K562 (cell line): ENCODE measurements around the gene KLHL22. TPM values are rescaled to one million over a fixed set of nuclear protein-coding genes. Genes with fewer than 3 reads are reported as not detected.

Experiments used
- BCL6 ChIP-seq: fragments of 250-450 bp; sonication (Bioruptor Pico); IDR thresholded peaks from 2 replicates; pipeline ENCODE4 v1.4.0; 2020
- CREB1 ChIP-seq, 2 experiments: sonication (generic) in 1 of 2; formaldehyde crosslinking in 1 of 2; IDR thresholded peaks; 2 replicates each; pipeline versions ENCODE4 v1.6.1 to v1.8.0; 2012 to 2022; ENCODE audit warnings: inconsistent platforms in 1 of 2, mild to moderate bottlenecking in 1 of 2, missing genetic modification reagents in 1 of 2, moderate library complexity in 1 of 2
- L3MBTL2 ChIP-seq: fragments of 450-650 bp; IDR thresholded peaks from 2 replicates; pipeline ENCODE4 v1.6.1; 2016; ENCODE audit warnings: mild to moderate bottlenecking, moderate library complexity
- MAFG ChIP-seq: fragments of 450-650 bp; conservative IDR thresholded peaks from 2 replicates; pipeline ENCODE4 v1.6.1; 2016; ENCODE audit warnings: missing genetic modification characterization, missing compliant biosample characterization
- MED1 ChIP-seq: sonication (generic); formaldehyde crosslinking; IDR thresholded peaks from 2 replicates; pipeline ENCODE4 v1.8.1; 2023; ENCODE audit warnings: missing genetic modification reagents, borderline replicate concordance
- PHB2 ChIP-seq: fragments of 450-650 bp; IDR thresholded peaks from 2 replicates; pipeline ENCODE4 v1.6.1; 2017; ENCODE audit warnings: low read depth
- POLR2G ChIP-seq: fragments of 200-400 bp; formaldehyde crosslinking; IDR thresholded peaks from 2 replicates; pipeline ENCODE4 v1.6.1; 2017; ENCODE audit warnings: low read depth, mild to moderate bottlenecking, antibody characterized with exemption, low read length, moderate library complexity
- SIN3B ChIP-seq: fragments of 450-650 bp; IDR thresholded peaks from 2 replicates; pipeline ENCODE4 v1.6.1; 2017; ENCODE audit warnings: low read depth, mild to moderate bottlenecking, moderate library complexity
- SOX6 ChIP-seq: fragments of 450-650 bp; IDR thresholded peaks from 2 replicates; pipeline ENCODE4 v1.6.1; 2014; ENCODE audit warnings: mild to moderate bottlenecking
- STAG1 ChIP-seq: sonication (generic); formaldehyde crosslinking; IDR thresholded peaks from 2 replicates; pipeline ENCODE4 v1.5.0; 2020; ENCODE audit warnings: missing genetic modification reagents, borderline replicate concordance
- TRIM28 ChIP-seq: fragments of 450-650 bp; IDR thresholded peaks from 2 replicates; pipeline ENCODE4 v1.6.1; 2017
- XRCC3 ChIP-seq: fragments of 450-650 bp; IDR thresholded peaks from 2 replicates; pipeline ENCODE4 v1.6.1; 2017; ENCODE audit warnings: mild to moderate bottlenecking, moderate library complexity
- ZC3H8 ChIP-seq: fragments of 450-650 bp; IDR thresholded peaks from 2 replicates; pipeline ENCODE4 v1.6.1; 2017
- ZNF699 ChIP-seq: fragments of 250-450 bp; sonication (Bioruptor Pico); IDR thresholded peaks from 2 replicates; pipeline ENCODE4 v1.8.0; 2021; ENCODE audit warnings: mild to moderate bottlenecking, moderate library complexity; ENCODE audit not compliant: insufficient replicate concordance
- ZNF785 ChIP-seq: fragments of 250-450 bp; sonication (Bioruptor Pico); IDR thresholded peaks from 2 replicates; pipeline ENCODE4 v1.4.0; 2020; ENCODE audit warnings: mild to moderate bottlenecking
- polyA plus RNA-seq, 8 experiments: library from polyadenylated mRNA; depleted of rRNA in 4 of 8; stranded (reverse) in 5 of 8; unstranded in 3 of 8; fragments of >200 nt; fragmentation: Nextera tagmentation in 2 of 8; fragmentation: Illumina TruSeq in 1 of 8; extraction: Ambion mirVana in 2 of 8; extraction: Trizol in 1 of 8; gene quantifications; 2 replicates each; pipeline versions ENCODE4 v1.2.1 to v1.2.3, GENCODE V29; 2011 to 2014; ENCODE audit warnings: inconsistent platforms in 1 of 8, missing spikeins in 1 of 8
- total RNA-seq, 7 experiments: library from RNA; depleted of rRNA in 6 of 7; stranded (reverse); fragments of >200 nt in 6 of 7; fragmentation: Illumina TruSeq in 2 of 7; extraction: Trizol in 2 of 7; gene quantifications; 2 replicates each; pipeline versions ENCODE4 v1.2.1 to v1.2.3, GENCODE V29; 2011 to 2021; ENCODE audit warnings: low replicate concordance in 1 of 7
- TF ChIP-seq, protein P1 (sequence below): fragments of 250-450 bp; sonication (Bioruptor Pico); IDR thresholded peaks from 2 replicates; pipeline ENCODE4 v1.8.0; 2021; ENCODE audit warnings: borderline replicate concordance, mild to moderate bottlenecking, moderate library complexity; ENCODE audit not compliant: poor library complexity, severe bottlenecking
- TF ChIP-seq, protein P2 (sequence below), 2 experiments: fragments of 450-650 bp; IDR thresholded peaks; 2 replicates each; pipeline ENCODE4 v1.6.1; 2016; ENCODE audit warnings: mild to moderate bottlenecking in 2 of 2, borderline replicate concordance in 1 of 2, low read depth in 1 of 2, moderate library complexity in 1 of 2
- TF ChIP-seq, protein P3 (sequence below): IDR thresholded peaks from 2 replicates; pipeline ENCODE4 v1.6.1; 2011; ENCODE audit not compliant: insufficient read length; ENCODE audit errors: extremely low read depth

The KLHL22 gene
- total and polyA plus RNA-seq, 9 of the 15 experiments (the other 6 are each of a cell fraction or from before 2014, with no cell fraction given): 1.3 to 25.6 (median 15.2) TPM

DNA sequence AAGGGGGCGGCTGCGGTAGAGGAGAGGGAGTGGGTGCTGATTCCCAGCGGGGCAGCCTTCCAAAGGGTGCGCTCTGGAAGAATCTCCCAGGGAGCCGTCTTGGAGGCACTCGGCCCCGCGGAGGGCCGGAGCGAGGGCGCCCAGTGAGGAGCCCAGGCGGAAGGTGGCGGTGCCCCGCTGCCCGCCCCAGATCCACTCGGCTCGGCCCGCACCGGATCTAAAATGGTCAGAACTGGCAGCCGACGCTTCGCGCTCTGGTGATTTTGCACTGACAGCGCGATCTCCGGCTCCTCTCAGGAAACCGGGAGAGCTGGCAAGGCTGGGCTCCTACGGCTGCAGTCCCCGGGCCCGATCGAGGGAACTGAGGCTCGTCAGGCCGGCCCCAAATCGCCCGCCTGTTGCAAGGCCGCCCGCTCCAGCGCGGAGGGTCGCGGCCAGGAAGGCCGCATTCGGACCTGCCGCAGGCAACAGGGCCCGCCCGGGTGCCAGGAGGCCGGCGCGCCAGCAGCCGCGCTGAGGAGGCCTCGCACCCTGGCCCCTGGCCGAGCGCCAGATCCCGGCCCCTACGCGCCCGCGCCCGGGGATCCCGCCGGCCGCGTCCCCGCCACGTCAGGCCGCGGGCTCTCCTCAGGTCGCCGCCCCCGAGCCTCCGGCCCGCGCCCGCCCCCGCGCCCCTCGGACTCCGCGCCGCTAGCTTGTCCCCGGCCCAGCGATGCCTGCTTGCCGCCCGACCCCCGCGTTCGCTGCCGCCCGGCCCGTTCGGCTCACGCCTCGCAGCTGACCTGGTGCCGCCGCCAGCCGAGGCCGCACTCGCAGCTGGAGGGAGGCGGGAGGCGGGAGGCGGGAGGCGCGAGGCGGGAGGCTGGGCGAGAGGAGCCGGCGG is at the start of gene KLHL22 (continued):
- TF ChIP-seq MED1 (CRISPR knock-in tag) (no peak), POLR2G (peak; percentile 92), ZC3H8 (no peak), ZNF699 (CRISPR knock-in tag) (no peak), TRIM28 (no peak), CREB1 (IDR thresholded peaks at IDR 0.05) (0 out of 2 replicates have a peak, but pooled peaks have one; percentile 53), CREB1 (CRISPR knock-in tag; IDR thresholded peaks at IDR 0.05) (no peak), STAG1 (CRISPR knock-in tag) (no peak), L3MBTL2 (no peak), SOX6 (no peak), BCL6 (no peak), MAFG (tag) (no peak), XRCC3 (no peak), ZNF785 (CRISPR knock-in tag) (no peak), PHB2 (no peak), SIN3B (no peak)
- TF ChIP-seq, protein P1, sequence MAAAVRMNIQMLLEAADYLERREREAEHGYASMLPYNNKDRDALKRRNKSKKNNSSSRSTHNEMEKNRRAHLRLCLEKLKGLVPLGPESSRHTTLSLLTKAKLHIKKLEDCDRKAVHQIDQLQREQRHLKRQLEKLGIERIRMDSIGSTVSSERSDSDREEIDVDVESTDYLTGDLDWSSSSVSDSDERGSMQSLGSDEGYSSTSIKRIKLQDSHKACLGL: peak; percentile 5
- TF ChIP-seq, protein P2, sequence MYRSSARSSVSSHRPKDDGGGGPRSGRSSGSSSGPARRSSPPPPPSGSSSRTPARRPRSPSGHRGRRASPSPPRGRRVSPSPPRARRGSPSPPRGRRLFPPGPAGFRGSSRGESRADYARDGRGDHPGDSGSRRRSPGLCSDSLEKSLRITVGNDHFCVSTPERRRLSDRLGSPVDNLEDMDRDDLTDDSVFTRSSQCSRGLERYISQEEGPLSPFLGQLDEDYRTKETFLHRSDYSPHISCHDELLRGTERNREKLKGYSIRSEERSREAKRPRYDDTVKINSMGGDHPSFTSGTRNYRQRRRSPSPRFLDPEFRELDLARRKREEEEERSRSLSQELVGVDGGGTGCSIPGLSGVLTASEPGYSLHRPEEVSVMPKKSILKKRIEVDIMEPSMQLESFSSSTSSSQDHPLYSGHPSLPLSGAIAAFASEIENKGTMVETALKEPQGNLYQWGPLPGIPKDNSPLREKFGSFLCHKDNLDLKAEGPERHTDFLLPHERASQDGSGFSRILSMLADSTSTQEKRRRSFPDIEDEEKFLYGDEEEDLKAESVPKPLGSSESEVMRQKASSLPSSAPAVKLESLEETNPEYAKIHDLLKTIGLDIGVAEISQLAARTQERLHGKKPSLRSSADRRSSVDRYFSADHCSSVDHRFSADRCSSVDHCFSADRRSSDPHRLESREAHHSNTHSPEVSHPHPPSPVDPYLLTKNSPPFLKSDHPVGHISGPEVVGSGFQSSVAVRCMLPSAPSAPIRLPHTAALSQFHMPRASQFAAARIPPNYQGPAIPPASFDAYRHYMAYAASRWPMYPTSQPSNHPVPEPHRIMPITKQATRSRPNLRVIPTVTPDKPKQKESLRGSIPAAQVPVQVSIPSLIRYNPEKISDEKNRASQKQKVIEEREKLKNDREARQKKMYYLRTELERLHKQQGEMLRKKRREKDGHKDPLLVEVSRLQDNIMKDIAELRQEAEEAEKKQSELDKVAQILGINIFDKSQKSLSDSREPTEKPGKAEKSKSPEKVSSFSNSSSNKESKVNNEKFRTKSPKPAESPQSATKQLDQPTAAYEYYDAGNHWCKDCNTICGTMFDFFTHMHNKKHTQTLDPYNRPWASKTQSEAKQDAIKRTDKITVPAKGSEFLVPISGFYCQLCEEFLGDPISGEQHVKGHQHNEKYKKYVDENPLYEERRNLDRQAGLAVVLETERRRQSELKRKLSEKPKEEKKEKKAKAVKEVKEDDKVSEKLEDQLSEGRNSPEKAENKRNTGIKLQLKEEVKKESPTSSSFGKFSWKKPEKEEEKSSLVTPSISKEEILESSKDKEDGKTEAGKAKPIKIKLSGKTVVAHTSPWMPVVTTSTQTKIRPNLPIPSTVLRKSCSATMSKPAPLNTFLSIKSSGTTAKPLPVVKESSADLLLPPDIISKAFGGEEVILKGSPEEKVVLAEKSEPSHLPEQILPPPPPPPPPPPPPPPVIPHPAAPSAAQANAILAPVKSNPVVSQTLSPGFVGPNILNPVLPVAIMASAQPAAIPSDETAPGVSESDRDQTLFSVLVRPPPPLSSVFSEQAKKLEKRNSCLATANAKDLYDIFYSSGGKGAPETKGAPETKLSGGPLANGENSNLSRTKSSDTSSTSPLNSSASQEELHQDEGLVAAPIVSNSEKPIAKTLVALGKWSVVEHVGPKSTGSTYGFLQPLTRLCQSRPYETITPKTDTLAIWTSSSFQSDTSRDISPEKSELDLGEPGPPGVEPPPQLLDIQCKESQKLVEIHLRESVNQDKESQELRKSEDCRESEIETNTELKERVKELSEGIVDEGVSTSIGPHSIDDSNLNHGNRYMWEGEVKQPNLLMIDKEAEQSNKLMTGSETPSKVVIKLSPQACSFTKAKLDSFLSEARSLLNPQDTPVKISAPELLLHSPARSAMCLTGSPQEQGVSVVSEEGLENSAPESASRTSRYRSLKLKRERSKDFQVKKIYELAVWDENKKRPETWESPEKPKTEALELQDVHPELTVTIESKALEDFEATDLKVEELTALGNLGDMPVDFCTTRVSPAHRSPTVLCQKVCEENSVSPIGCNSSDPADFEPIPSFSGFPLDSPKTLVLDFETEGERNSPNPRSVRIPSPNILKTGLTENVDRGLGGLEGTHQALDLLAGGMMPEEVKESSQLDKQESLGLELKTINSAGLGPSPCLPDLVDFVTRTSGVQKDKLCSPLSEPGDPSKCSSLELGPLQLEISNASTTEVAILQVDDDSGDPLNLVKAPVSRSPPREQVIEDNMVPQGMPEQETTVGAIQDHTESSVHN (IDR thresholded peaks at IDR 0.05; ENCODE audit: borderline replicate concordance in 1 of 2, low read depth in 1 of 2): no peak
- TF ChIP-seq, protein P3, sequence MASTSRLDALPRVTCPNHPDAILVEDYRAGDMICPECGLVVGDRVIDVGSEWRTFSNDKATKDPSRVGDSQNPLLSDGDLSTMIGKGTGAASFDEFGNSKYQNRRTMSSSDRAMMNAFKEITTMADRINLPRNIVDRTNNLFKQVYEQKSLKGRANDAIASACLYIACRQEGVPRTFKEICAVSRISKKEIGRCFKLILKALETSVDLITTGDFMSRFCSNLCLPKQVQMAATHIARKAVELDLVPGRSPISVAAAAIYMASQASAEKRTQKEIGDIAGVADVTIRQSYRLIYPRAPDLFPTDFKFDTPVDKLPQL: no peak
